HEK293 (cell line): Measurements from ENCODE around the gene FMN1.
A peak's percentile ranks its signal among the peaks of the same experiment; 100 is the strongest.

Experiments
- BCL11A ChIP-seq: fragments of 450-650 bp; formaldehyde crosslinking; IDR thresholded peaks from 2 replicates; pipeline ENCODE4 v1.5.1; 2016; ENCODE audit warnings: low read depth, missing biosample characterization, missing genetic modification characterization
- BCL11B ChIP-seq: fragments of 450-650 bp; formaldehyde crosslinking; IDR thresholded peaks from 2 replicates; pipeline ENCODE4 v1.5.1; 2016; ENCODE audit warnings: low read depth, missing biosample characterization, missing genetic modification characterization
- GFI1B ChIP-seq: fragments of 450-650 bp; formaldehyde crosslinking; IDR thresholded peaks from 2 replicates; pipeline ENCODE4 v1.5.1; 2016; ENCODE audit warnings: missing biosample characterization, missing genetic modification characterization
- GLI2 ChIP-seq: fragments of 450-650 bp; formaldehyde crosslinking; IDR thresholded peaks from 2 replicates; pipeline ENCODE4; 2017; ENCODE audit warnings: missing biosample characterization, missing genetic modification characterization, low read depth, borderline replicate concordance
- GLIS1 ChIP-seq: fragments of 450-650 bp; formaldehyde crosslinking; IDR thresholded peaks from 2 replicates; pipeline ENCODE4 v1.5.1; 2016; ENCODE audit warnings: missing biosample characterization, missing genetic modification characterization
- IKZF3 ChIP-seq: fragments of 450-650 bp; IDR thresholded peaks from 2 replicates; pipeline ENCODE4 v1.5.0; 2018; ENCODE audit warnings: missing biosample characterization, mild to moderate bottlenecking, missing genetic modification characterization, moderate library complexity
- KLF10 ChIP-seq: fragments of 450-650 bp; IDR thresholded peaks from 2 replicates; pipeline ENCODE4 v1.5.1; 2018; ENCODE audit warnings: missing biosample characterization, mild to moderate bottlenecking, missing genetic modification characterization
- OSR2 ChIP-seq: fragments of 450-650 bp; formaldehyde crosslinking; IDR thresholded peaks from 2 replicates; pipeline ENCODE4 v1.5.1; 2016; ENCODE audit warnings: missing biosample characterization, missing genetic modification characterization
- PRDM4 ChIP-seq: fragments of 450-650 bp; formaldehyde crosslinking; IDR thresholded peaks from 2 replicates; pipeline ENCODE4 v1.5.1; 2017; ENCODE audit warnings: missing biosample characterization, missing genetic modification characterization
- TCF7L2 ChIP-seq: IDR thresholded peaks from 2 replicates; pipeline ENCODE4 v1.6.1; 2011; ENCODE audit warnings: low read depth, mild to moderate bottlenecking, inconsistent platforms, low read length, moderate library complexity, borderline replicate concordance
- TSHZ1 ChIP-seq: fragments of 450-650 bp; formaldehyde crosslinking; IDR thresholded peaks from 2 replicates; pipeline ENCODE4 v1.5.1; 2016; ENCODE audit warnings: missing biosample characterization, missing genetic modification characterization, borderline replicate concordance
- WT1 ChIP-seq: fragments of 450-650 bp; formaldehyde crosslinking; IDR thresholded peaks from 2 replicates; pipeline ENCODE4 v1.5.1; 2016; ENCODE audit warnings: missing biosample characterization, missing genetic modification characterization
- ZBTB1 ChIP-seq: fragments of 450-650 bp; formaldehyde crosslinking; IDR thresholded peaks from 2 replicates; pipeline ENCODE4 v1.5.1; 2016; ENCODE audit warnings: missing biosample characterization, missing genetic modification characterization
- ZBTB17 ChIP-seq: fragments of 450-650 bp; formaldehyde crosslinking; IDR thresholded peaks from 2 replicates; pipeline ENCODE4 v1.5.1; 2016; ENCODE audit warnings: missing biosample characterization, missing genetic modification characterization
- ZBTB8A ChIP-seq: fragments of 450-650 bp; formaldehyde crosslinking; IDR thresholded peaks from 2 replicates; pipeline ENCODE4 v1.5.1; 2016; ENCODE audit warnings: missing biosample characterization, missing genetic modification characterization
- ZEB2 ChIP-seq: fragments of 450-650 bp; formaldehyde crosslinking; IDR thresholded peaks from 2 replicates; pipeline ENCODE4 v1.5.1; 2016; ENCODE audit warnings: missing biosample characterization, missing genetic modification characterization
- ZNF138 ChIP-seq: fragments of 450-650 bp; formaldehyde crosslinking; IDR thresholded peaks from 2 replicates; pipeline ENCODE4 v1.5.1; 2016; ENCODE audit warnings: missing biosample characterization, missing genetic modification characterization, borderline replicate concordance
- ZNF2 ChIP-seq: fragments of 450-650 bp; formaldehyde crosslinking; IDR thresholded peaks from 2 replicates; pipeline ENCODE4 v1.5.1; 2016; ENCODE audit warnings: missing biosample characterization, missing genetic modification characterization
- ZNF302 ChIP-seq: fragments of 450-650 bp; formaldehyde crosslinking; IDR thresholded peaks from 2 replicates; pipeline ENCODE4 v1.5.1; 2016; ENCODE audit warnings: missing biosample characterization, missing genetic modification characterization, low read depth
- ZNF335 ChIP-seq: fragments of 450-650 bp; formaldehyde crosslinking; conservative IDR thresholded peaks from 2 replicates; pipeline ENCODE4 v1.5.1; 2016; ENCODE audit warnings: missing biosample characterization, missing genetic modification characterization
- ZNF341 ChIP-seq: fragments of 450-650 bp; formaldehyde crosslinking; IDR thresholded peaks from 2 replicates; pipeline ENCODE4; 2016; ENCODE audit warnings: low read depth, missing biosample characterization, missing genetic modification characterization
- ZNF391 ChIP-seq: fragments of 450-650 bp; formaldehyde crosslinking; IDR thresholded peaks from 2 replicates; pipeline ENCODE4 v1.5.1; 2016; ENCODE audit warnings: low read depth, missing biosample characterization, missing genetic modification characterization, borderline replicate concordance
- ZNF518A ChIP-seq: fragments of 450-650 bp; formaldehyde crosslinking; conservative IDR thresholded peaks from 2 replicates; pipeline ENCODE4 v1.5.1; 2016; ENCODE audit warnings: low read depth, missing biosample characterization, missing genetic modification characterization
- ZNF544 ChIP-seq: fragments of 450-650 bp; formaldehyde crosslinking; IDR thresholded peaks from 2 replicates; pipeline ENCODE4 v1.5.0; 2017; ENCODE audit warnings: missing biosample characterization, missing genetic modification characterization
- ZNF561 ChIP-seq: fragments of 450-650 bp; IDR thresholded peaks from 2 replicates; pipeline ENCODE4 v1.5.1; 2018; ENCODE audit warnings: missing biosample characterization, missing genetic modification characterization, borderline replicate concordance
- ZNF600 ChIP-seq: fragments of 450-650 bp; formaldehyde crosslinking; IDR thresholded peaks from 2 replicates; pipeline ENCODE4 v1.5.1; 2016; ENCODE audit warnings: missing biosample characterization, missing genetic modification characterization
- ZNF629 ChIP-seq: fragments of 450-650 bp; formaldehyde crosslinking; IDR thresholded peaks from 2 replicates; pipeline ENCODE4 v1.5.1; 2017; ENCODE audit warnings: missing biosample characterization, missing genetic modification characterization
- ZNF76 ChIP-seq: fragments of 450-650 bp; formaldehyde crosslinking; IDR thresholded peaks from 2 replicates; pipeline ENCODE4; 2016; ENCODE audit warnings: low read depth, missing biosample characterization, missing genetic modification characterization, borderline replicate concordance
- ZNF768 ChIP-seq: fragments of 450-650 bp; formaldehyde crosslinking; IDR thresholded peaks from 2 replicates; pipeline ENCODE4 v1.5.1; 2018; ENCODE audit warnings: missing biosample characterization, mild to moderate bottlenecking, missing genetic modification characterization
- ZNF843 ChIP-seq: fragments of 450-650 bp; formaldehyde crosslinking; IDR thresholded peaks from 2 replicates; pipeline ENCODE4 v1.5.1; 2016; ENCODE audit warnings: missing biosample characterization, missing genetic modification characterization
- ZSCAN30 ChIP-seq: fragments of 450-650 bp; IDR thresholded peaks from 2 replicates; pipeline ENCODE4 v1.5.1; 2018; ENCODE audit warnings: missing biosample characterization, mild to moderate bottlenecking, missing genetic modification characterization, moderate library complexity

FMN1 gene

GRCh38 chr15:33111041-33111451, 83.5 kb downstream of the FMN1 start (continued):
- TF ChIP-seq PRDM4 (tag by site-specific recombination) (peak; percentile 76), ZNF600 (tag by site-specific recombination) (0 out of 2 replicates have a peak, but pooled peaks have one; percentile 16), ZNF2 (tag by site-specific recombination) (no peak), ZNF544 (tag by site-specific recombination) (no peak), ZNF302 (tag by site-specific recombination) (no peak), ZBTB1 (tag by site-specific recombination) (0 out of 2 replicates have a peak, but pooled peaks have one; percentile 79), ZEB2 (tag by site-specific recombination) (peak; percentile 69), ZNF518A (tag by site-specific recombination) (no peak), KLF10 (tag by site-specific recombination) (peak; percentile 66; the same call in 1 of the 2 replicates), ZNF629 (tag by site-specific recombination) (peak; percentile 39; the same call in 1 of the 2 replicates), ZNF768 (no peak), ZNF76 (tag by site-specific recombination) (peak; percentile 45; the same call in 1 of the 2 replicates), ZNF138 (tag by site-specific recombination) (no peak), ZNF335 (tag by site-specific recombination) (no peak), GFI1B (peak; percentile 92), GLIS1 (tag by site-specific recombination) (0 out of 2 replicates have a peak, but pooled peaks have one; percentile 18), ZSCAN30 (peak; percentile 41; the same call in 1 of the 2 replicates), TCF7L2 (peak; percentile 79), BCL11B (tag by site-specific recombination) (peak; percentile 77; the same call in 1 of the 2 replicates), ZNF561 (0 out of 2 replicates have a peak, but pooled peaks have one; percentile 40), WT1 (tag by site-specific recombination) (peak; percentile 88), ZNF843 (tag by site-specific recombination) (peak; percentile 70; the same call in 1 of the 2 replicates), IKZF3 (tag by site-specific recombination) (peak; percentile 72), OSR2 (tag by site-specific recombination) (peak; percentile 92), TSHZ1 (peak; percentile 37; the same call in 1 of the 2 replicates), BCL11A (peak; percentile 85; the same call in 1 of the 2 replicates), ZNF391 (tag by site-specific recombination) (peak; percentile 48; the same call in 1 of the 2 replicates), ZNF341 (tag by site-specific recombination) (peak; percentile 29), GLI2 (peak; percentile 91), ZBTB8A (tag by site-specific recombination) (peak; percentile 46; the same call in 1 of the 2 replicates), ZBTB17 (tag by site-specific recombination) (peak; percentile 41; the same call in 1 of the 2 replicates)
